AG08395 (cell line): Measurements from ENCODE around the gene NAA15.
"Not testable (repeated sequence)": the region's sequence is repeated elsewhere in the genome, so short reads cannot be mapped to it uniquely, and the experiment has no call there.

Experiments
- DNase-seq: peaks from one replicate; pipeline ENCODE4 v3.0.0; 2012; ENCODE audit warnings: mixed read lengths, low spot score

NAA15 gene

DNA sequence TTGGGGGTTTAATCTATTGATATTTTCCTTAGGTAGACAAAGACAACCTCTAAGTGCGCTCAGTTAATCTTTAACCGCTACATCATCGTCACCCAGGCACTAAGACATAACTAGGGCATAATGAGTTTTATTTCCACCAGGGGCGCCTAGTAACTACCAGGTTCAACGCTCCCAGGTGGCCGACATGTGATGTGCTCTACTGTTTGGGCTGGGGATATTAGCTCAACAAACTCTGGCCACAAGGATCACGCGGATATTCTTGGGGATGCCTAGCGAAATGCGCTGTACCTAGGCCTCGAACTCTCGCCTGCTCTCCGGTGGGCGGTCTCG lies 151.7 kb downstream of the NAA15 start:
- peak; percentile 58 for DNase-seq

DNA sequence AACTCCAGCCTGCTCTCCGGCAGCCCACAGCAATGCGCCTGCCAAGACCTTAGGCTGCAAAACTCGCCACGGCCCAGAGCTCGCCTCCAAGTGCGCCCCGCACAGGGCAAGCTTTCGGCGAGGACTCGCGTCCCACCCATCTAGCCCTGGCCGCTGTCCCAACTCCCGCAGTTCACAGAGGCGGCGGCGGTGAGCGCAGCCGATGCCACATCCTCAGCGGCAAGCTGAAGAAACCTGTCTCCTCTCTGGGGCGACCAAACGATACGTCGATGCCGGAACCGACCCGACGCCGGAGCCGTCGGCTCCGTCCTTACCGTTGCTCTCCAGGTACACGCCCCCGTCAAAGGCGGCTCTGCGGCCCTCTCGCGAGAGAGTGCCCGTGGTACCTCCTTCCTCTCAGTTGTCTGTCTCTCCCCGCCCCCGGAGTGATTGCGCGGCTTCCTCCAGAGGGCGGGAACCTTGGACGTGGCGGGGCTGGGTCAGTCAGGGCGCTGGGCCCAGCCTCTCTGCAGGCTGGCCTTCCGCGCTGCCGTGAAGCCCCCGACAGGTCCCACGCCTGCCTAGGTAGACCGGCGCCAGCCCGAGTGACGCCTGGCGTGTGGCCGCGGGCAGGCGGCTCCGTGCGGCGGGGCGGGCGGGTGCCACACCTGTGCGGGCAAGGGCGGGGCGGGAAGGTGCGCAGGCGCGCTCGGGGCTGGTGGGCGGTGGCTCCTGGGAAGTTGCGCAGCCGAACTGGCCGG lies 152.2 kb downstream of the NAA15 start:
- DNase-seq: peak; percentile 95

DNA sequence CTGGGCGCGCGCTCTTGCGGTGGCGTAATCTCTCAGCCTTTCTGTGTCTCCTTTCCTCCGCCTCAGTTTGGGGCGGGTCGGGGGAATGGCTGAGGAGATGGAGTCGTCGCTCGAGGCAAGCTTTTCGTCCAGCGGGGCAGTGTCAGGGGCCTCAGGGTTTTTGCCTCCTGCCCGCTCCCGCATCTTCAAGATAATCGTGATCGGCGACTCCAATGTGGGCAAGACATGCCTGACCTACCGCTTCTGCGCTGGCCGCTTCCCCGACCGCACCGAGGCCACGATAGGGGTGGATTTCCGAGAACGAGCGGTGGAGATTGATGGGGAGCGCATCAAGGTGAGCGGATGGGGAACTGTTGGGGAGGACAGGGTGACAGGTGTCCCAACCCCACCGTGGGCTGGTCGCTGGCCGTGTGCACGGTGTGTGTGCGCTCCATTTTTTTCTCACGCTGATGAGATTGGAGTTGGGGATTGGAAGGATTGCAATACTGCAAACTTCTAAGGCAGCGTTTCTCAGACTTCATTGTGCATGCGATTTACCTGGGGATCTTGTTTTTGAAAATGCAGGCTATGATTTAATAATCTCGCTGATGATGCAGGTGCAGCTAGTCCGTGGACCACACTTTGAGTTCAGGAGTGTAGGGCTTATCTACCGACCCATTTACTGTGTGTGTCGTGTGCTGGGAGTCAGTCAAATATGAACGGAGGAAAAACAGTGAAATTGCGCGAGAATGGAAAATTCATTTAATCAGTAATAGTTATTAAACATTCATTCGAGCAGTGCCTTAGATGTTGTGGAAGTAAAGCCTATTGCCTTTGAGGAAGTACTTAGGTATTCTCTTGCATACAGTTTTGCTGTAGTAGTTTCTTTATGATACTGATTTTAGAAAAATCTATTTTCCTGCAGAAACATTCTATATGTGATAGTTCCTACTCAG lies 153.1 kb downstream of the NAA15 start, which contains the start of gene RAB33B:
Gene RAB33B (plus strand): TSS at position 11 of the 935 bp plus-strand sequence. CDS start 75 bp downstream, at position 86.
- DNase-seq: no peak

DNA sequence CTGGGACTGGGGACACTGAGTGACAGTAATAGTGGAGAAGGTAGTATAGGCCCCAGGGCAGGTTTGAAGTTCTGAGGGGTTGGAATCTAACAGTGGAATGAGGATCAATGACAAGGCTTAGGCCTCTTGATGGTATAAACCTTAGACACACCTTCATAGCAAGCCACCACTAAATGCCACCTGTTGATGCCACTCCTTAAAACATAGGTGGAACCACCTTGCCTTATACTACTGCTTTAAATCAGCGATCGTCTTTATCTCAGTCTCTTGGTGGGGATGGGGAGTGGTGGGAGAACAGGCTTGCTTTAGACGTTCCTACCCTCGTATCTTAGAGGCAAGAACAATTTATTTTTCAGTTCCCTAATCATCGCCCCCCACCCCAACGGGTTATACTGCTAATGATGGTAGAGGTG lies 153.8 kb downstream of the NAA15 start:
- DNase-seq: no peak

DNA sequence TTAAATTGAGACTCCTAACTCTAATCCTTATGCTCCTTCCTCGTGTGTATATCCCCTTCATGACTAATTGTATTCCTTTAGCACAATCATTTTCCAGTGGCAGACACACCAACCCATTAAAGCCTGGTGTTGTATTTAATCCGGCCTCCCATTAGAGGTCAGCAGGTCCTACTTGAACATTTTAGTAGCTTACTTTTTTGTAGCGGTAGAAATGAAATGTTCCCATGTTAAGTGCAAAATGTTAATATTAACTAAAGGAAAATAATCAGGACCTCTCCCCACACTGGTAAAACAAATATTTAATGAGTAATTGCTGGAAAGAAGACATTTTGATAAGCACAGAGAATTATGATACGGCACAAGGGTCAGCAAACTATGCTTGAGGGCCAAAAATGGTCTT lies 156.0 kb downstream of the NAA15 start:
- DNase-seq: no peak

DNA sequence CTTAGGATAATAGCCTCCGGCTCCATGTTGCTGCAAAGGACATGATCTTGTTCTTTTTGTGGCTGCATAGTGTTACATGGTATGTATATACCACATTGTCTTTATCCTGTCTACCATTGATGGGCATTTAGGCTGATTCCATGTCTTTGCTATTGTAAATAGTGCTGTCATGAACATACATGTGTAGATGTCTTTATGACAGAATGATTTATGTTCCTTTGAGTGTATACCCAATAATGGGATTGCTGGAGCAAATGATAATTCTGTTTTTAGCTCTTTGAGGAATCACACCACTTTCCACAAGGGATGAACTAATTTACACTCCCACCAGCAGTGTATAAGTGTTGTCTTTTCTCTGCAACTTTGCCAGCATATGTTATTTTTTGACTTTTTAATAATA lies 157.2 kb downstream of the NAA15 start:
- DNase-seq: no peak

DNA sequence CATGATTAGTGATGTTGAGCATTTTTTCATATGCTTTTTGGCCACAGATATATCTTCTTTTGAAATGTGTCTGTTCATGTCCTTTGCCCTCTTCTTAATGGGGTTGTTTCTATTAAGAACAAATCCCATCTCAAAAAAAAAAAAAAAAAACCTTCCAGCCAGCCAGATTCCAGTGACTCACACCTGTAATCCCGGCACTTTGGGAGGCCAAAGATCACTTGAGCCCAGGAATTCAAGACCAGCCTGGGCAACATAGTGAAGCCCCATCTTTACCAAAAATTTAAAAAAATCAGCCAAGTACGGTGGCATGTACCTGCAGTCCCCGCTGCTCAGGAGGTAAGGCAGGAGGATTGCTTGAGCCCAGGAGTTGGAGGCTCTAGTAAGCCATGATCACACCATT lies 157.7 kb downstream of the NAA15 start:
- DNase-seq: no peak

DNA sequence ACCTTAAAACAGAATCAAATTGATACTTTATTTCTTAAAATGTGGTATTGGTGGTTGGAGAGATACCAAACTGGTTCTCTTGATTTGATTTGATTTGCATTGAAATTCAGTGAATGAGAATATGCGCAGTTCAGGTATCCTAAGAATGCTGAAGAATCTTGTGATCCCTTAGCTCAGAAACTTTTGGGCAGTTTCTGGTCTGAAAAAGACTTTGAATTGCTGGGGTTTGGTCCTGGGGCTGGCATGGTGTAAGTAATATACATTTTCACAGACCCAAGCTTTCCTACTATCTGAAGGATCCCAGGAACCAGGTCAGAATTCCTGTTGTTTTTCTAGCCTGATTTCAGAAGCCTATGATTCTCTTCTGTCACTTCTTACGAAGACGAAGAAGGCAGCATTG lies 159.3 kb downstream of the NAA15 start:
- no peak for DNase-seq

DNA sequence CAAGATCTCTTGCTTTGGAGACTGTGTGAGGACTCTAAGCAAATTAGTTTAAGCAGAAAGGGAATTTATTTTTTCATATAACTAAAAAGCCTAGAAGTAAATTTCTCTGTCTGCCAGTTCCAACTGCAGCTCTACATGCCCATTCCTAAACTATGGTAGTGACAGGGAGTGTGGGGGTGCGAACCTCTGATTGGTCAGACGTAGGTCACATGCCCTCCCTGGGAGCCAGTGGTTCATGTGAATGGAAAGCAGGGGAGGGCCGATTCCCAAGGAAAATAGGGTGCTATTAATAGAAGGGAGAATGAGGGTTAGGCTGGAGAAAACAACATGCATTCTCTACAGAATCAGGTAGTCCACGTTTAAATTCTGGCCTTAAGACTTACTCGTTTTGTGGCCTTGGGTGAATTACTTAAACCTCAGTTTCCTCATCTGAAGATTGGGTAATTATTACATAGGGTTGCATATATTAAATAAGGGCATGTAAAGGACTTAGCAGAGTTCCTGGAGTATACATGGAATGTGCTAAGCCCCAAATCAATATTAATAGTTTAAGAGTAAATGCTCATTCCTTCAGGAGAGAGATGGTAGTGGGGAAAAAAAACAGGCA lies 159.8 kb downstream of the NAA15 start:
- DNase-seq: no peak

DNA sequence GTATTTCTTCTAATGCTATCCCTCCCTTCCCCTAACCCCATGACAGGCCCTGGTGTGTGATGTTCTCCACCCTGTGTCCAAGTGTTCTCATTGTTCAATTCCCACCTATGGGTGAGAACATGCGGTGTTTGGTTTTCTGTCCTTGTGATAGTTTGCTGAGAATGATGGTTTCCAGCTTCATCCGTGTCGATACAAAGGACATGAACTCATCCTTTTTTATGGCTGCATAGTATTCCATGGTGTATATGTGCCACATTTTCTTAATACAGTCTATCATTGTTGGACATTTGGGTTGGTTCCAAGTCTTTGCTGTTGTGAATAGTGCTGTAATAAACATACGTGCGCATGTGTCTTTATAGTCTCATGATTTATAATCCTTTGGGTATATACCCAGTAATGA lies 163.2 kb downstream of the NAA15 start:
- not testable (repeated sequence) for DNase-seq

DNA sequence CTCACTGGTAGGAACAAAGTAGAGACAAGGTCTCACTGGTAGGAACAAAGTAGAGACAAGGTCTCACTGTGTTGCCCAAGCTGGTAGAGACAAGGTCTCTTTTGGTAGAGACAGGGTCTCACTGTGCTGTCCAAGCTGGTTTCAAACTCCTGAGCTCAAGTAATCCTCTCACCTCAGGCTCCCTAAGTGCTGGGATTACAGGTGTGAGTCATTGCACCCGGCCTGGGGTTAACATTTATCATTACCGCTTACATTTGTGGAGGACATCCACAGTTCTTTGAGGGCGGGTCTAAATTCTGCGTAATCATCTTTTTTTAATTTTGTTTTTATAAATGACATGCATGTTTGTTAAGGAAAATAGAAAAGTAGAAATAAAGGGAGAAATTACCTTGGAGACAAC lies 164.6 kb downstream of the NAA15 start:
- no peak for DNase-seq

DNA sequence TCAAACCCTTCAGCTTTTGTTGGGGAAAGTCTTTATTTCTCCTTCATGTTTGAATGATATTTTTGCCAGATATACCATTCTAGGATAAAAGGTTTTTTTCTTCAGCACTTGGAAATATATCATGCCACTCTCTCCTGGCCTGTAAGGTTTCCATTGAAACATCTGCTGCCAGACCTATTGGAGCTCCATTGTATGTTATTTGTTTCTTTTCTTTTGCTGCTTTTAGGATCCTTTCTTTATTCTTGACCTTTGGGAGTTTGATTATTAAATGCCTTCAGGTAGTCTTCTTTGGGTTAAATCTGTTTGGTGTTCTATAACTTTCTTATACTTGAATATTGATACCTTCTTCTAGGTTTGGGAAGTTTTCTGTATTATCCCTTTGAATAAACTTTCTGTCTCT lies 167.5 kb downstream of the NAA15 start:
- not testable (repeated sequence) for DNase-seq

DNA sequence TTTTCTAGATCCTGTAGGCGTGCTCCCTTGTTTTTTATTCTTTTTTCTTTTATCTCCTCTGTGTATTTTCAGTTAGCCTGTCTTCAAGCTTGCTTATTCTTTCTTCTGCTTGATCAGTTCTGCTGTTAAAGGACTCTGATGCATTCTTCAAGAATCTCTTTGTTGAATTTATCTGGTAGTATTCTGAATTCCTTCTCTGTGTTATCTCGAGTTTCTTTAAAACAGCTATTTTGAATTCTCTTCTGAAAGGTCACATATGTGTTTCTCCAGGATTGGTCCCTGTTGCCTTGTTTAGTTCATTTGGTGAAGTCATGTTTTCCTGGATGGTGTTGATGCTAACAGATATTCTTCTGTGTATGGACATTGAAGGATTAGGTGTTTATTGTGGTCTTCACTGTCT lies 167.9 kb downstream of the NAA15 start:
- DNase-seq: no peak
